Upper lobe of left lung (tissue), 6 donors: ENCODE results near the gene AHI1. TPM values are rescaled to one million over a fixed set of nuclear protein-coding genes. Genes with fewer than 3 reads are reported as not detected.
A peak's percentile ranks its signal among the peaks of the same experiment; 100 is the strongest.

Source experiments
- ATAC-seq, 2 donors: fragments of 200-7000 bp; cut with Tn5 transposase; one replicate each; pipeline ENCODE4 v1.9.1; 2022; ENCODE audit warnings: mild to moderate bottlenecking in 2 of 2, moderate library complexity in 2 of 2; ENCODE audit not compliant: low FRiP score in 2 of 2
- DNase-seq, 2 donors: peaks; one replicate each; pipeline ENCODE4 v3.0.0-alpha.2; 2019 to 2020
- H3K27ac ChIP-seq, 4 donors: fragments of 200-600 bp; sonication (generic); one replicate each; pipeline ENCODE4 v1.5.1; 2016 to 2019
- H3K27me3 ChIP-seq, 4 donors: fragments of 200-600 bp; sonication (generic); one replicate each; pipeline ENCODE4 v1.5.1; 2017 to 2019
- H3K36me3 ChIP-seq, 4 donors: fragments of 200-600 bp; sonication (generic); one replicate each; pipeline ENCODE4 v1.5.1; 2016 to 2019
- H3K4me1 ChIP-seq, 4 donors: fragments of 200-600 bp; sonication (generic); one replicate each; pipeline ENCODE4 v1.5.1; 2018 to 2019
- H3K4me3 ChIP-seq, 4 donors: fragments of 200-600 bp; sonication (generic); one replicate each; pipeline ENCODE4 v1.5.1; 2017 to 2019; ENCODE audit warnings: mild to moderate bottlenecking in 2 of 4, moderate library complexity in 1 of 4
- H3K9me3 ChIP-seq, 4 donors: fragments of 200-600 bp; sonication (generic); one replicate each; pipeline ENCODE4 v1.5.1; 2018 to 2019
- EP300 ChIP-seq, 4 donors: sonication (generic); formaldehyde crosslinking; IDR thresholded peaks; one replicate each; pipeline ENCODE4 v1.5.1; 2017; ENCODE audit warnings: antibody characterized with exemption in 4 of 4, control low read depth in 2 of 4
- POLR2A ChIP-seq, 4 donors: fragments of 450-650 bp; IDR thresholded peaks; one replicate each; pipeline ENCODE4 v1.5.1; 2016 to 2017; ENCODE audit warnings: antibody characterized with exemption in 4 of 4, mild to moderate bottlenecking in 2 of 4
- POLR2AphosphoS5 ChIP-seq, 2 donors: sonication (generic); formaldehyde crosslinking; IDR thresholded peaks; one replicate each; pipeline ENCODE4 v1.5.1; 2017; ENCODE audit warnings: antibody characterized with exemption in 2 of 2
- WGBS, 2 donors: methylation state at CpG; one replicate each; pipeline ENCODE4 v1.1.5; 2017 to 2018; 5-methylcytosine and 5-hydroxymethylcytosine counted together
- total RNA-seq, 6 donors: library from RNA; depleted of rRNA in 4 of 6; stranded (reverse); fragments of >200 nt in 4 of 6; gene quantifications; one replicate each; pipeline versions ENCODE4 v1.1.0 to v1.2.1, GENCODE V29; 2016 to 2021
- TF ChIP-seq, protein P1 (sequence below), 6 experiments: fragments of 450-650 bp in 4 of 6; fragments of 200-600 bp in 2 of 6; sonication (generic) in 2 of 6; IDR thresholded peaks; one replicate each; pipeline ENCODE4 v1.5.1; 2016 to 2019; ENCODE audit warnings: antibody characterized with exemption in 6 of 6
- donor health status: DM: no; HTN: no; CAD: no; lungs with moderate emphysema.
- donor health status: DM: no; HTN: yes; CAD: no; lungs with severe emphysema.

AHI1 gene
- total RNA-seq, 6 donors from 2014 or later = 17.1 to 57.6 (median 40.3) TPM

DNA sequence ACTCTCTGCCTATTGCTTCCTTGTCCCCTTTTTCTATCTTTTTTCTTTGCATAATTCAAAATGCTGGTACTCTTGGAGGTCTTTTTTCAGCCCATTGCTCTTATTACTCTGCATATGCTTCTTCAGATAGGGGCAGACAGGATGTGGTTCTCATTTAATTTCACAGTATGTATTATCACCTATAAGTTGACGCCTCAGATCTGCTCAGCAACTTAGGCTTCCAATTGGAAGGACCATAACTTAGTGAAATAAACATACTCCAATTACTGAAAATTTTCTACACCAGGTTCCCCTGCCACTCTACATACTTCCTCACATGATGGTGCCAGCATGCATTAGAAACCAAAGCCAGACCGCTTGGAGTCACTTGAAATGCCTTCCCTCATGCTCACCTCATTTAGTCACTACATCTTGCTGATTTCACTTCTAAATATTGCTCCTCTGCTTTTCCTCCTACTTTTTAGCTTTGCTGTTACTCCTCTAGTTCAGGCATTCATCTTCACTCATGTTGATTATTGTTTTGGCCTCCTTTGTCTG is 34.5 kb upstream of the AHI1 start:
- H3K4me3 ChIP-seq = no peak overlapping the region
- H3K36me3 ChIP-seq = no peaks in the 10 kb centered on the region
- WGBS, 2 donors = 89 to 93% methylated on average over 2 of the region's 2 CpGs
- H3K4me1 ChIP-seq = no peaks in the 10 kb centered on the region
- H3K27me3 ChIP-seq = no peaks in the 10 kb centered on the region
- ATAC-seq (no peak), DNase-seq (no peak)
- no peak overlapping the region for H3K27ac ChIP-seq
- H3K9me3 ChIP-seq = no peaks in the 10 kb centered on the region
- TF ChIP-seq POLR2A (IDR thresholded peaks at IDR 0.05) (no peak), POLR2AphosphoS5 (IDR thresholded peaks at IDR 0.05) (no peak), EP300 (IDR thresholded peaks at IDR 0.05) (no peak)
- TF ChIP-seq, protein P1, sequence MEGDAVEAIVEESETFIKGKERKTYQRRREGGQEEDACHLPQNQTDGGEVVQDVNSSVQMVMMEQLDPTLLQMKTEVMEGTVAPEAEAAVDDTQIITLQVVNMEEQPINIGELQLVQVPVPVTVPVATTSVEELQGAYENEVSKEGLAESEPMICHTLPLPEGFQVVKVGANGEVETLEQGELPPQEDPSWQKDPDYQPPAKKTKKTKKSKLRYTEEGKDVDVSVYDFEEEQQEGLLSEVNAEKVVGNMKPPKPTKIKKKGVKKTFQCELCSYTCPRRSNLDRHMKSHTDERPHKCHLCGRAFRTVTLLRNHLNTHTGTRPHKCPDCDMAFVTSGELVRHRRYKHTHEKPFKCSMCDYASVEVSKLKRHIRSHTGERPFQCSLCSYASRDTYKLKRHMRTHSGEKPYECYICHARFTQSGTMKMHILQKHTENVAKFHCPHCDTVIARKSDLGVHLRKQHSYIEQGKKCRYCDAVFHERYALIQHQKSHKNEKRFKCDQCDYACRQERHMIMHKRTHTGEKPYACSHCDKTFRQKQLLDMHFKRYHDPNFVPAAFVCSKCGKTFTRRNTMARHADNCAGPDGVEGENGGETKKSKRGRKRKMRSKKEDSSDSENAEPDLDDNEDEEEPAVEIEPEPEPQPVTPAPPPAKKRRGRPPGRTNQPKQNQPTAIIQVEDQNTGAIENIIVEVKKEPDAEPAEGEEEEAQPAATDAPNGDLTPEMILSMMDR (IDR thresholded peaks at IDR 0.05) = no peak

DNA sequence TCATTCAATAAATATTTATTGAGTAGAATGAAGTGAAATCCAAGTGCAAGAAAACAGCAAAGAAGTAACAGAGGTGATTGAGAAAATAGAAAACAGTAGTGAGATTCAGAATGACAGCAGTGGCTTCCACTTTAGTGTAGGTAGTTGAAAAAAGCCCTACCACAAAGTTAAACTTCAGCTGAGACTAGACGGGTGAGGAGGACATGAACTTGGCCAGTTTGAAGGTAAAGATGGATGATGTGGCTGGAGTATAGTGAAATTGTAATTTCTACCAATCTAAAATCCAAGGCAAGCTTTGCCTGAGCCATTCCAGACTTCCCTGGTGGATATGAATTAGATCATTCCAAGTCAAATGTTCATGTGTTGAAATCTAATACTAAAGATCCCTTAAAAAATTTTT is 32.6 kb upstream of the AHI1 start:
- TF ChIP-seq EP300 (IDR thresholded peaks at IDR 0.05) (no peak), POLR2AphosphoS5 (IDR thresholded peaks at IDR 0.05) (no peak), POLR2A (IDR thresholded peaks at IDR 0.05) (no peak)
- TF ChIP-seq, protein P1 (IDR thresholded peaks at IDR 0.05) = no peak
- WGBS, 2 donors = 78 to 81% methylated on average over 1 of the region's 1 CpG
- no peaks in the 10 kb centered on the region for H3K27me3 ChIP-seq
- H3K36me3 ChIP-seq = no peaks in the 10 kb centered on the region
- no peaks in the 10 kb centered on the region for H3K9me3 ChIP-seq
- no peaks in the 10 kb centered on the region for H3K4me1 ChIP-seq
- no peak for DNase-seq
- no peak overlapping the region for H3K4me3 ChIP-seq
- ATAC-seq = peak in 1 of 2 donors; percentile 68
- H3K27ac ChIP-seq = no peak overlapping the region

DNA sequence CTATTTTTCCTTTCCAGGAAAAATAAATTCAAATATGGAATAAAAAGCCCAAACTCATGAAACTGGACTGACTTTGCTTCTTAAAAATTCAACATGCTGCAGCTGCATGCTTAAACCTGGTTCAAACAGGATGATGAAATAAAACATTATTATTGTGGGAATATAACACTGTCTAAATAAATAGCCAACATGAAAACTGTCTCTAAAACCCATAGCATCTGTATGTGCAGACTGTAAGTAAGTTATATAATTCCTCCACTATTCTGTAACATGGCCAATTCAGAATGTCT is 30.4 kb upstream of the AHI1 start:
- no peak overlapping the region for H3K27ac ChIP-seq
- H3K4me3 ChIP-seq = no peak overlapping the region
- no peaks in the 10 kb centered on the region for H3K4me1 ChIP-seq
- no peaks in the 10 kb centered on the region for H3K36me3 ChIP-seq
- TF ChIP-seq, protein P1 (IDR thresholded peaks at IDR 0.05) = no peak
- TF ChIP-seq POLR2AphosphoS5 (IDR thresholded peaks at IDR 0.05) (no peak), EP300 (IDR thresholded peaks at IDR 0.05) (no peak), POLR2A (IDR thresholded peaks at IDR 0.05) (no peak)
- H3K9me3 ChIP-seq = no peaks in the 10 kb centered on the region
- ATAC-seq (no peak), DNase-seq (no peak)
- H3K27me3 ChIP-seq = no peaks in the 10 kb centered on the region

- ATAC-seq (no peak), DNase-seq (no peak)
- no peaks in the 10 kb centered on the region for H3K27me3 ChIP-seq
- no peak overlapping the region for H3K4me3 ChIP-seq
- H3K27ac ChIP-seq = no peak overlapping the region
- H3K9me3 ChIP-seq = no peaks in the 10 kb centered on the region
- WGBS, 2 donors = 84 to 88% methylated on average over 6 of the region's 6 CpGs
- no peaks in the 10 kb centered on the region for H3K4me1 ChIP-seq
- TF ChIP-seq POLR2AphosphoS5 (IDR thresholded peaks at IDR 0.05) = no peak
- TF ChIP-seq, protein P1 (IDR thresholded peaks at IDR 0.05) = no peak
- no peak for TF ChIP-seq POLR2A (IDR thresholded peaks at IDR 0.05)
- TF ChIP-seq EP300 (IDR thresholded peaks at IDR 0.05) = no peak
- no peaks in the 10 kb centered on the region for H3K36me3 ChIP-seq
These were observed 29.8 kb upstream of the AHI1 start for GRCh38 chr6:135527116-135527959.

- Histone ChIP-seq H3K36me3 (no peaks in the 10 kb centered on the region), H3K4me3 (no peak overlapping the region), H3K4me1 (no peaks in the 10 kb centered on the region), H3K27me3 (no peaks in the 10 kb centered on the region), H3K9me3 (no peaks in the 10 kb centered on the region), H3K27ac (no peak overlapping the region)
- TF ChIP-seq POLR2AphosphoS5 (IDR thresholded peaks at IDR 0.05) (no peak), POLR2A (IDR thresholded peaks at IDR 0.05) (no peak)
- TF ChIP-seq, protein P1 (IDR thresholded peaks at IDR 0.05) = no peak
- ATAC-seq (no peak), DNase-seq (no peak)
- whole genome bisulfite sequencing, 2 donors = 95 to 100% methylated on average over 1 of the region's 1 CpG
These were observed 28.1 kb upstream of the AHI1 start for GRCh38 chr6:135525594-135525993.
